Psoas muscle (tissue), 8 donors: ENCODE data around the gene SRI. TPM values are rescaled to one million over a fixed set of nuclear protein-coding genes. Genes with fewer than 3 reads are reported as not detected.
"Not testable (repeated sequence)": the region's sequence is repeated elsewhere in the genome, so short reads cannot be mapped to it uniquely, and the experiment has no call there.

Source experiments
- ATAC-seq, 4 donors: fragments of 200-7000 bp; cut with Tn5 transposase; one replicate each; pipeline ENCODE4 v1.9.1; 2020; ENCODE audit warnings: moderate library complexity in 3 of 4, mild to moderate bottlenecking in 2 of 4
- DNase-seq, 2 donors: peaks; one replicate each; pipeline ENCODE4 v3.0.0-alpha.2; 2020
- H3K27ac ChIP-seq: fragments of 200-600 bp; one replicate; pipeline ENCODE4 v1.8.0; 2022
- H3K27me3 ChIP-seq, 3 donors: fragments of 200-600 bp in 1 of 3; one replicate each; pipeline versions ENCODE4 v1.6.1 to v1.8.0; 2013 to 2022; ENCODE audit warnings: low read length in 2 of 3, mild to moderate bottlenecking in 2 of 3, moderate library complexity in 1 of 3; ENCODE audit not compliant: insufficient read depth in 3 of 3
- H3K36me3 ChIP-seq, 2 donors: fragments of 200-600 bp in 1 of 2; one replicate each; pipeline versions ENCODE4 v1.6.1 to v1.8.0; 2013 to 2022; ENCODE audit warnings: low read depth in 1 of 2, mild to moderate bottlenecking in 1 of 2, moderate library complexity in 1 of 2; ENCODE audit not compliant: insufficient read depth in 1 of 2
- H3K4me1 ChIP-seq: fragments of 200-600 bp; one replicate; pipeline ENCODE4 v1.8.0; 2022
- H3K4me3 ChIP-seq: fragments of 200-600 bp; one replicate; pipeline ENCODE4 v1.8.0; 2022; ENCODE audit warnings: mild to moderate bottlenecking
- H3K9me3 ChIP-seq: fragments of 200-600 bp; one replicate; pipeline ENCODE4 v1.8.0; 2022
- CTCF ChIP-seq: fragments of 200-600 bp; IDR thresholded peaks from one replicate; pipeline ENCODE4 v1.8.0; 2022; ENCODE audit warnings: antibody characterized with exemption
- WGBS, 3 donors: extraction: QIAGEN DNeasy Blood & Tissue Kit; methylation state at CpG; one replicate each; pipeline versions ENCODE4 v1.1.6 to v1.1.7; 2013; 5-methylcytosine and 5-hydroxymethylcytosine counted together
- intact Hi-C, 2 donors: fragments of 100-400 bp; cut with DNase I; formaldehyde crosslinking; loops; one replicate each; pipeline versions ENCODE4 v1.11.0 to v1.14.2; 2022
- polyA plus RNA-seq, 3 donors: library from polyadenylated mRNA; stranded (reverse); fragments of 200-250 nt; gene quantifications; one replicate each; pipeline ENCODE4 v1.2.3, GENCODE V29; 2013
- total RNA-seq, 4 donors: library from RNA; stranded (reverse); fragmentation: NEBNext Ultra II Directional in 2 of 4; extraction: Animal tissue kit (Norgen Biotek cat#: 25700) in 2 of 4; gene quantifications; one replicate each; pipeline versions ENCODE4 v1.2.1 to v1.2.4, GENCODE V29; 2021 to 2023
- donor health status: healthy with polysubstance abuse.
- donor health status: DM: no; HTN: no; CAD: no; lungs with moderate emphysema.
- donor health status: Bipolar disorder and iron deficiency.
- donor health status: healthy.
- donor health status: DM: yes; HTN: yes; CAD: no.
- donor health status: DM: no; HTN: no; CAD: no.
- donor health status: DM: no; HTN: no; CAD: no.
- donor health status: DM: yes; HTN: yes; CAD: no.

Gene SRI
- total and polyA plus RNA-seq, 7 donors: 24.4 to 46.7 (median 38.0) TPM

GRCh38 chr7:88169717-88170320 lies 50.0 kb downstream of the SRI start:
- intact Hi-C loops: loop anchor here in 1 of 2 donors (5.0 kb wide), 1 partner anchor 368 kb away; no protein-coding TSS in a partner anchor
- H3K27ac ChIP-seq: no peak overlapping the region
- no peak for ATAC-seq
- 0 to 11% (median 11%) methylated on average over 1 of the region's 1 CpG for WGBS, 3 donors
- no peaks in the 10 kb centered on the region for H3K4me1 ChIP-seq
- H3K9me3 ChIP-seq: no peaks in the 10 kb centered on the region
- TF ChIP-seq CTCF: peak; percentile 52
- H3K36me3 ChIP-seq: no peaks in the 10 kb centered on the region
- no peak overlapping the region for H3K4me3 ChIP-seq
- H3K27me3 ChIP-seq: no peaks in the 10 kb centered on the region
- no peak for DNase-seq

GRCh38 chr7:88167721-88168120 lies 52.1 kb downstream of the SRI start:
- WGBS, 3 donors: 66 to 85% (median 81%) methylated on average over 2 of the region's 2 CpGs
- Histone ChIP-seq H3K36me3 (no peaks in the 10 kb centered on the region), H3K4me1 (no peaks in the 10 kb centered on the region), H3K9me3 (no peaks in the 10 kb centered on the region), H3K4me3 (no peak overlapping the region), H3K27me3 (no peaks in the 10 kb centered on the region), H3K27ac (no peak overlapping the region)
- ATAC-seq (no peak), DNase-seq (no peak)
- no peak for TF ChIP-seq CTCF
- intact Hi-C loops: loop anchor here in 1 of 2 donors (5.0 kb wide), 1 partner anchor 365 kb away; no protein-coding TSS in a partner anchor

DNA sequence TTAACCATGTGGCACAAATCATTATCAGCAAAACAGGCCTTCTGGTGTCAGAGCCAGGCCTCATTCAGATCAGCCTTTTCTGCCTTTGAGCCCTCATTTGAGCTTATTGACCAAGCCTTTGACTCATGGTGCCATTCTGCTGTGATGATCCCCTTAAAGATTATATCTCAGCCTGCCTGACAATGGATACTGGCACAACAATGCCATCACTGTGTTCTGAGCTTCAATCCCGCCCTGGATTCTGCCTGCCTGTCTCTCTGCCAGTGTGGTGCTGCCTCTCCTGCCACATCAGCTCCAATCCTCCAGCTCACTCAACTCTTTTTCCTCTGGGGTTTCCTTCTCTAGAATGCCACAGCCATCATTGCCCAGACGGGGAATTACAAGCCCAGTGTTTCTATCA lies 52.6 kb downstream of the SRI start:
- ATAC-seq: no peak
- no peak overlapping the region for H3K4me3 ChIP-seq
- 69 to 79% (median 74%) methylated on average over 2 of the region's 2 CpGs for WGBS, 3 donors
- intact Hi-C loops: loop anchor here in 1 of 2 donors (5.0 kb wide), 1 partner anchor 365 kb away; no protein-coding TSS in a partner anchor
- no peaks in the 10 kb centered on the region for H3K27me3 ChIP-seq
- no peak overlapping the region for H3K27ac ChIP-seq
- H3K4me1 ChIP-seq: no peaks in the 10 kb centered on the region
- no peak for DNase-seq
- TF ChIP-seq CTCF: no peak
- no peaks in the 10 kb centered on the region for H3K36me3 ChIP-seq
- H3K9me3 ChIP-seq: no peaks in the 10 kb centered on the region

- peaks cover 6% of the 10 kb centered on the region for H3K9me3 ChIP-seq
- no peak overlapping the region for H3K4me3 ChIP-seq
- intact Hi-C loops: loop anchor here in 1 of 2 donors (5.0 kb wide), 1 partner anchor 363 kb away; no protein-coding TSS in a partner anchor
- DNase-seq (no peak), ATAC-seq (no peak)
- no peak overlapping the region for H3K27ac ChIP-seq
- no peaks in the 10 kb centered on the region for H3K36me3 ChIP-seq
- TF ChIP-seq CTCF: no peak
- no peaks in the 10 kb centered on the region for H3K4me1 ChIP-seq
- no peaks in the 10 kb centered on the region for H3K27me3 ChIP-seq
These were observed 54.1 kb downstream of the SRI start for GRCh38 chr7:88165697-88166096.

DNA sequence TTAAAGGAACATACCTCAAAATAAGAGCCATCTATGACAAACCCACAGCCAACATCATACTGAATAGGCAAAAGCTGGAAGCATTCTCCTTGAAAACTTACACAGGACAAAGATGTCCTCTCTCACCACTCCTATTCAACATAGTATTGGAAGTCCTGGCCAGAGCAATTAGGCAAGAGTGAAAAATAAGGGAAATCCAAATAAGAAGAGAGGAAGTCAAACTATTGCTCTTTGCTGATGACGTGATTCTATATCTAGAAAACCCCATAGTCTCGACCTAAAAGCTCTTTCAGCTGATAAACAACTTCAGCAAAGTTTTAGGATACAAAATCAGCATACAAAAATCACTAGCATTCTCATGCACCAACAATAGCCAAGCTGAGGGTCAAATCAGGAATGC lies 60.1 kb downstream of the SRI start:
- H3K36me3 ChIP-seq, H3K4me3 ChIP-seq, intact Hi-C loops, H3K27me3 ChIP-seq, DNase-seq, H3K27ac ChIP-seq, H3K4me1 ChIP-seq, ATAC-seq: not testable (repeated sequence)
- WGBS, 3 donors: 84 to 88% (median 87%) methylated on average over 2 of the region's 2 CpGs
- peaks cover 13% of the 10 kb centered on the region for H3K9me3 ChIP-seq
